CD4-positive, CD25-positive, alpha-beta regulatory T cell (primary cell): Measurements from ENCODE around the gene CACNA1H. TPM values are rescaled to one million over a fixed set of nuclear protein-coding genes. Genes with fewer than 3 reads are reported as not detected.

Experiments used
- ATAC-seq, 2 donors: fragments of 150-1000 bp; cut with Tn5 transposase; one replicate each; pipeline ENCODE4 v1.10.0; 2021; ENCODE audit warnings: low read depth in 2 of 2, moderate number of reproducible peaks in 2 of 2, moderate library complexity in 1 of 2
- DNase-seq, 3 donors: peaks; one replicate each; pipeline versions ENCODE4 v3.0.0 to v3.0.0-alpha.2; 2012 to 2022; ENCODE audit warnings: mixed read lengths in 1 of 3
- H3K27ac ChIP-seq: one replicate; pipeline ENCODE4 v1.7.0; 2013; ENCODE audit warnings: mild to moderate bottlenecking, low read length; ENCODE audit not compliant: insufficient read depth, poor library complexity, severe bottlenecking
- H3K27me3 ChIP-seq: one replicate; pipeline ENCODE4 v1.7.0; 2013; ENCODE audit warnings: low read length; ENCODE audit not compliant: control insufficient read depth, insufficient read depth
- H3K36me3 ChIP-seq: one replicate; pipeline ENCODE4 v1.7.0; 2013; ENCODE audit warnings: mild to moderate bottlenecking, low read length, moderate library complexity; ENCODE audit not compliant: control insufficient read depth, insufficient read depth
- H3K4me1 ChIP-seq: 2 replicates; pipeline ENCODE4 v1.7.0; 2013; ENCODE audit warnings: mild to moderate bottlenecking, low read length; ENCODE audit not compliant: insufficient read depth, control insufficient read depth, poor library complexity, severe bottlenecking
- H3K4me3 ChIP-seq: one replicate; pipeline ENCODE4 v1.7.0; 2013; ENCODE audit warnings: low read depth, mild to moderate bottlenecking, low read length, moderate library complexity
- H3K9me3 ChIP-seq, 2 experiments: 1 replicate in 1 of 2; 2 replicates in 1 of 2; pipeline ENCODE4 v1.7.0; 2013; ENCODE audit warnings: low read length in 2 of 2, mild to moderate bottlenecking in 1 of 2, moderate library complexity in 1 of 2; ENCODE audit not compliant: control insufficient read depth in 2 of 2
- H3K27ac Mint-ChIP-seq, 3 donors: one replicate each; pipeline ENCODE4 v1.8.0; 2020 to 2022; ENCODE audit warnings: mild to moderate bottlenecking in 3 of 3, mixed read lengths in 3 of 3, moderate library complexity in 2 of 3
- H3K27me3 Mint-ChIP-seq: one replicate; pipeline ENCODE4 v1.8.0; 2022; ENCODE audit warnings: mild to moderate bottlenecking, mixed read lengths
- H3K36me3 Mint-ChIP-seq: one replicate; pipeline ENCODE4 v1.8.0; 2020; ENCODE audit warnings: mixed read lengths
- H3K4me1 Mint-ChIP-seq, 4 donors: one replicate each; pipeline ENCODE4 v1.8.0; 2020 to 2022; ENCODE audit warnings: mixed read lengths in 4 of 4, mild to moderate bottlenecking in 1 of 4
- H3K4me3 Mint-ChIP-seq, 4 donors: one replicate each; pipeline ENCODE4 v1.8.0; 2020 to 2022; ENCODE audit warnings: mild to moderate bottlenecking in 4 of 4, mixed read lengths in 4 of 4, moderate library complexity in 3 of 4
- H3K9me3 Mint-ChIP-seq, 7 donors: one replicate each; pipeline ENCODE4 v1.8.0; 2020 to 2022; ENCODE audit warnings: mixed read lengths in 7 of 7, mild to moderate bottlenecking in 3 of 7, moderate library complexity in 2 of 7
- polyA plus RNA-seq, 4 donors: library from polyadenylated mRNA; unstranded; fragments of 300-500 nt; fragmentation: Illumina TruSeq; gene quantifications; one replicate each; pipeline ENCODE4 v1.2.3, GENCODE V29; 2021
- total RNA-seq: library from RNA; stranded (reverse); gene quantifications from one replicate; pipeline ENCODE4 v1.2.3, GENCODE V29; 2022

CACNA1H gene
- total and polyA plus RNA-seq, 5 donors from 2014 or later, result 0.37 to 4.2 (median 0.50) TPM; not detected in 1

DNA sequence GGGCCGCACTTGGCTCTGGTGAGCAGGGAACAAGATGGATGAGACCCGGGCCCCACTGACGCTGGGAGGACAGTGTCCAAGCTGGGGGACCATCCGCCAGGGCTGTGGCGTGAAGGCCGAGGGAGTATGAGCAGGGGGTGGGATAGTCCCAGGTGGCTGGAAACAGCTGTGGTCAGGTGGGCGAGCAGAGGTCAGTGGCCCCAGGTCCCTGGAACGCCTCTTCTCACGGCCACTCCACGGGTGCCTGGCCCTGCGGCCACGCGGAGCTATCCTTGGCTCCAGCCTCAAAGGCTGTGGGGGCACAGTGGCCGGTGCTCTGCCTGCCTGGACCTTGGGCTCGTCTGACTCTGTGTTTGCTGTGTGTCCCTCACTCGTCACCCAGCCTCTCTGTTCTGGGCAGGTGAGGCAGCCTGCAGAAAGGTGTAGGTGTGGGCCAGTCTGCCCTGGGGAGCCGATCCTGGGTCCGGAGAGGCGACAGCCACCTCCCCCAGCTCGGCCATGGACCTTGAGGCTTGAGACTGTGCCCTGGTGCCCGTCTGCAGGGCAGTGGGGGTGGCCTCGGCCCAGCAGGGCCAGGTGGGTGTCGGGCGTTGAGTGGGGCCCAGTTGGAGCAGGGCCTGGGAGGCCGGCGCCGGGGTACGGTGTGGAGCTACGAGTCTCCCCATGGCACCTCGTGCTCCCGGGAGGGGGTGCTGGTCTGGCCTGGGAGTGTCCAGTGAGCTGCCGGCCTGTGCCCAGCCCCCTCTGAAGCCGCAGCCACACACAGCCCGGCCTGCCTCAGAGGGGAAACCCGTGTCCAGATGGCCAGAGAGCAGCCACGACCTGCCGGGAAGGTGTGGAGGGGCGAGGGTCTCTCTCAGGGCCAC, 10.0 kb downstream of the CACNA1H start:
- H3K36me3 ChIP-seq, result no peaks in the 10 kb centered on the region
- ATAC-seq, result no peak
- H3K27me3 Mint-ChIP-seq, result no peaks in the 10 kb centered on the region
- no peak overlapping the region for H3K27ac Mint-ChIP-seq
- no peak overlapping the region for H3K4me3 ChIP-seq
- no peaks in the 10 kb centered on the region for H3K9me3 ChIP-seq
- H3K9me3 Mint-ChIP-seq, result no peaks in the 10 kb centered on the region
- H3K27ac ChIP-seq, result no peak overlapping the region
- H3K4me1 ChIP-seq, result no peaks in the 10 kb centered on the region
- no peak for DNase-seq
- H3K4me3 Mint-ChIP-seq, result no peak overlapping the region
- H3K36me3 Mint-ChIP-seq, result no peaks in the 10 kb centered on the region
- H3K4me1 Mint-ChIP-seq, result no peaks in the 10 kb centered on the region
- H3K27me3 ChIP-seq, result no peaks in the 10 kb centered on the region

DNA sequence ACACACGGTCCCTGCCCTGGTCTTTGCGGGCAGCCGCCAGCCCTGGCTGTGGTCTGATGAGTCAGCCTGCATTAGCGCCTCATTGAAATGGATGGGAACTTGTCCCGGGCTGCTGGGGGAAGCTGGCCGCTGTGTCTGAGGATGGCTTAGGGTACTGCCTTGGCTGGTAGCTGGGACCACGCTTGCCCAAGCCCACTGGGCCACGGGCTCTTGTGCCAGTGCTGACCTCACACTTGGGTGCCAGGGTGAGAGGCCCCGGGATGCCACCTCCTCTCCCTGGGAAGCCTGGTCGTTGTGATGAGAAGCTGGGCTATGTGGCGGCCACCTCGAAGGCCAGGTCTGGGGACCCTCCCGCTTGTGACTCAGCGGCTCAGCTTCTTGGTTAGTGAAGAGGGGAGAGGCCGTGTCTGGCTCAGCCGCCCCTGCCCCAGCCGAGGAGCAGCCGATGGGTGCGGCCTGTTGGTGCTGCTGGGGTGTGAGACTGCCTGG, 10.7 kb downstream of the CACNA1H start:
- no peaks in the 10 kb centered on the region for H3K4me1 Mint-ChIP-seq

DNA sequence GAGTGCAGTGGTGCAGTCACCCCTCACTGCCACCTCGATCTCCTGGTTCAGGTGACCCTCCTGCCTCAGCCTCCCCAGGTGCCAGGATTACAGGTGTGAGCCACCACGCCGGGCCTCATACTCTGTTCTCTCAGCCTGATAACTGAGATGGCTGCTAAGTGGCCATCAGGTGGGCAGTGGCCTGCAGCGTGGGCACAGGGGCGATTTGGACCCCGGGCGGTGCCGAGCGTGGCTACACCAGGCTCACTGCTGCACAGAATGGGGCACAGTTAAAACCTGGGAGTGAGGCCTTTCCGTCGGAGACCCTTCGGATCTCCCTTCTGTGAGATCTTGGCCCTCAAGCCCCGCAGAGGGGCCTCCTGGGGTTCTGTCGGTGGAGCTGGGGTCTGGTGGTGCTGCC, 11.5 kb downstream of the CACNA1H start:
- H3K4me3 ChIP-seq, result no peak overlapping the region
- no peaks in the 10 kb centered on the region for H3K27me3 Mint-ChIP-seq
- H3K9me3 ChIP-seq, result no peaks in the 10 kb centered on the region
- DNase-seq (no peak), ATAC-seq (no peak)
- H3K9me3 Mint-ChIP-seq, result no peaks in the 10 kb centered on the region
- no peaks in the 10 kb centered on the region for H3K27me3 ChIP-seq
- H3K27ac Mint-ChIP-seq, result no peak overlapping the region
- no peaks in the 10 kb centered on the region for H3K36me3 Mint-ChIP-seq
- H3K4me1 ChIP-seq, result no peaks in the 10 kb centered on the region
- H3K27ac ChIP-seq, result no peak overlapping the region
- no peak overlapping the region for H3K4me3 Mint-ChIP-seq
- no peaks in the 10 kb centered on the region for H3K36me3 ChIP-seq
- H3K4me1 Mint-ChIP-seq, result no peaks in the 10 kb centered on the region

More for the DNA sequence above, 10.7 kb downstream of the CACNA1H start:
- Histone ChIP-seq H3K36me3 (no peaks in the 10 kb centered on the region), H3K27ac (no peak overlapping the region), H3K9me3 (no peaks in the 10 kb centered on the region), H3K27me3 (no peaks in the 10 kb centered on the region), H3K4me1 (no peaks in the 10 kb centered on the region), H3K4me3 (no peak overlapping the region)
- Mint-ChIP-seq H3K27ac (no peak overlapping the region), H3K27me3 (no peaks in the 10 kb centered on the region), H3K4me3 (no peak overlapping the region), H3K9me3 (no peaks in the 10 kb centered on the region), H3K36me3 (no peaks in the 10 kb centered on the region)
- ATAC-seq (no peak), DNase-seq (no peak)

DNA sequence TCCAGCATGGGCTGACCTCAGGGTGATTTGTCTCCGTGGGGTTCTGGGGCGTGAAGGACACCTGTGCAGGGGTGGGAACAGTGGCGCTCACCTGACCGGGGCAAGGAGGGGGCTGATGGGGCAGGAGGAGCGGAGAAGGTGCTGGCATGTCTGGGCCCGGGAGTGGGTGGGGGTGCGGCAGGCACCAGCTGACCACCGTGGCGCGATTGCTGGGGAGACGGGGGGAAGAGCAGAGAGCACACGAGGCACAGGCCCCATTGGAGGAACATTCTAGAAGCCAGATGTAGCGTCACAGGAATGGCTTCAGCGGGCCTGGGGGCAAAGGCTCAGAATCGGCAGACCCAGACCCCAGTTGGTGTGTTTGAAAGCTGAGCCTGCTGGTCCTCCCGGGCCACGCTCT, 12.1 kb downstream of the CACNA1H start:
- H3K4me1 Mint-ChIP-seq, result no peaks in the 10 kb centered on the region
- H3K27ac ChIP-seq, result no peak overlapping the region
- no peak for DNase-seq
- no peaks in the 10 kb centered on the region for H3K9me3 Mint-ChIP-seq
- H3K9me3 ChIP-seq, result no peaks in the 10 kb centered on the region
- H3K36me3 ChIP-seq, result no peaks in the 10 kb centered on the region
- H3K4me3 ChIP-seq, result no peak overlapping the region
- H3K27me3 ChIP-seq, result no peaks in the 10 kb centered on the region
- H3K4me1 ChIP-seq, result no peaks in the 10 kb centered on the region
- no peak overlapping the region for H3K27ac Mint-ChIP-seq
- ATAC-seq, result no peak
- H3K27me3 Mint-ChIP-seq, result no peaks in the 10 kb centered on the region
- H3K4me3 Mint-ChIP-seq, result no peak overlapping the region
- H3K36me3 Mint-ChIP-seq, result no peaks in the 10 kb centered on the region

DNA sequence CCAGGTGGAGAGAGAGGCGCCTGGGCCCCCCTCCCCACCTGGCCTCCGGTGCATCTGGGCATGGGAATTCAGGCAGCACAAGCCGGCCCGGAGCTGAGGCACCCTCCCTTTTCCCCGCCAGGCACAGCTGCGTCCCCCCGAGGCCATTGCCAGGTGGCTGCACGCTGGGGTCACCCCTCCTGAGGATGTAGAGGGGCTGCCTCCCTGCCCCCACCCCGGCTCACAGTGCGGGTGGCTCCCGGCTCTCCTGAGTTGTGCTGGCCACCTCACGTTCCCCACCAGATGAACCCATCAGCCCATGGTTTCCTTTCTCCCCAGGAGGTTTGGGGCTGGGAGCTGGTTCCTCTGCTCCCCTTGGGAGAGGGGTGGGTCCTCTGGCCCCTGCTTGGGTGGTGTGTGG, 12.6 kb downstream of the CACNA1H start:
- DNase-seq, result no peak
- no peak overlapping the region for H3K27ac Mint-ChIP-seq
- Histone ChIP-seq H3K27ac (no peak overlapping the region), H3K4me3 (no peak overlapping the region), H3K4me1 (no peaks in the 10 kb centered on the region), H3K9me3 (no peaks in the 10 kb centered on the region), H3K36me3 (no peaks in the 10 kb centered on the region), H3K27me3 (no peaks in the 10 kb centered on the region)
- ATAC-seq, result no peak
- H3K4me3 Mint-ChIP-seq, result no peak overlapping the region
- H3K36me3 Mint-ChIP-seq, result no peaks in the 10 kb centered on the region
- no peaks in the 10 kb centered on the region for H3K4me1 Mint-ChIP-seq
- H3K27me3 Mint-ChIP-seq, result no peaks in the 10 kb centered on the region
- H3K9me3 Mint-ChIP-seq, result no peaks in the 10 kb centered on the region

DNA sequence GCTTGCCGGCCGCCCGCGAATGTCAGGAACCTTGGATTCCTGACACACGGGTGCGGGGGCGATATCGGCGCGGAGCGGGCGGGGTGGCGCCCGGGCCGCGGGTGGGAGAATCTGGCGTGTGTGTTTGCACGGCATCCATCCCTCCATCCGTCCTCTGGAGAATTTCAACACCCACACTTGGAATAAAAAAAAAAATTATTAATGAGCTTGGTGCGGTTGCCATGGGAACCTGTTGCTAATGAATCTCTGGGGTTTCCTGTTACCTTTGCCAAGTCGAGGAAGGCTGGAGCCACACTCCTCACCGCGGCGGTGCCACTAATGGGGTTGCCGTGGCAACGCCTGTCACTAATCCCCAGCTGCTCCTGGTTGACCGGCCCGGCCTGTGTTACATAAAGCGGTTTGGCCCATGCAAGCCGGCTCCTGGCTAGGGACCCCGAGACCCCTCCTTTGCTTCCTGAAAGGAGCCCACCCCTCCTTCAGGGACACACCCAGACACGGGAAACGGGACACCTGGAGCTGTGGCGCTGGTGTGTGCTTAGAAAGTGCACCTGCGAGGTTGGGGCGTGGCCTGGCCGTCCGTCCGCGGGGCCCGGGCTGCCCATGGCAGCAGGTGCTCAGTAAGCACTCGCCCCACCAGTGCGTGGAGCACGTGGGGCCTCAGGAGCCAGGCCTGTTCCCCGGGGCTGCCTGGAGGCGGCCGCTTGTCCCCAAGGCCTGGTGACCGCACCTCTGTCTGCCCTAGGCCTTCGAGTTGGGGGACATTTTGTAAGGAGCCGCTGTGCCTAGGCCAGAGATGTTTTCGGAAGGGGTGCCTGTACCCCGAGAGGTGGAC, 14.6 kb downstream of the CACNA1H start:
- no peaks in the 10 kb centered on the region for H3K27me3 Mint-ChIP-seq
- no peak for ATAC-seq

DNA sequence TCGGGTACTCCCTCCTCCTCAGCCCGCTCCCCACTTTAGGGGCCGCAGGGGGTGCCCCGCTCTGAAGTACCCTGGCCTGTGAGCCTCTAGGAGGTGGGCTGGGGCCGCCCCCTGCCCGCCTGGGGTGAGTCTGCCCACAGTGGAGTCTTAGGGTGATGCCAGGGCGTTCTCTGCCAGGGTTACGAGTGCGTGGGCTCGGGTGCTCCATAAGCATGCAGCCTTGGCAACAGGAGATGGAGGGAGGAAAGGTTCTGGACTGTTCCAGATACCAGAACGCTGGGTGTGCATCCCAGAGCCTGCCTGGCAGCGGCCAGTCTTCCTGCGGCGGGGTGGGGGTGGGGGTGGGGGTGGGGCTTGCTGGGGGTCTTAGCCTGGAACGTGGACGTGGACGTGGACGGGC, 15.9 kb downstream of the CACNA1H start:
- no peaks in the 10 kb centered on the region for H3K9me3 ChIP-seq

More for the DNA sequence above, 14.6 kb downstream of the CACNA1H start:
- no peak overlapping the region for H3K4me3 ChIP-seq
- H3K36me3 ChIP-seq, result no peaks in the 10 kb centered on the region
- Mint-ChIP-seq H3K36me3 (no peaks in the 10 kb centered on the region), H3K4me1 (no peaks in the 10 kb centered on the region), H3K4me3 (no peak overlapping the region), H3K27ac (no peak overlapping the region), H3K9me3 (peaks cover 0 to 1% (median 0%) of the 10 kb centered on the region in 7 donors)
- no peaks in the 10 kb centered on the region for H3K27me3 ChIP-seq
- no peak for DNase-seq
- H3K27ac ChIP-seq, result no peak overlapping the region
- no peaks in the 10 kb centered on the region for H3K4me1 ChIP-seq
- H3K9me3 ChIP-seq, result no peaks in the 10 kb centered on the region

More for the DNA sequence above, 15.9 kb downstream of the CACNA1H start:
- no peaks in the 10 kb centered on the region for H3K27me3 Mint-ChIP-seq
- Histone ChIP-seq H3K27me3 (no peaks in the 10 kb centered on the region), H3K27ac (no peak overlapping the region), H3K4me1 (no peaks in the 10 kb centered on the region), H3K36me3 (no peaks in the 10 kb centered on the region), H3K4me3 (no peak overlapping the region)
- H3K4me1 Mint-ChIP-seq, result no peaks in the 10 kb centered on the region
- no peak for ATAC-seq
- no peak overlapping the region for H3K4me3 Mint-ChIP-seq
- no peak for DNase-seq
- H3K9me3 Mint-ChIP-seq, result peaks cover 0 to 1% (median 0%) of the 10 kb centered on the region in 7 donors
- H3K27ac Mint-ChIP-seq, result no peak overlapping the region
- no peaks in the 10 kb centered on the region for H3K36me3 Mint-ChIP-seq
